Inferior parietal cortex (tissue), 1 donor: ENCODE measurements around the gene IKZF1.

Source experiments
- DNase-seq: peaks from one replicate; pipeline ENCODE4 v3.0.0-alpha.2; 2016; ENCODE audit errors: extremely low spot score

Gene IKZF1

DNA sequence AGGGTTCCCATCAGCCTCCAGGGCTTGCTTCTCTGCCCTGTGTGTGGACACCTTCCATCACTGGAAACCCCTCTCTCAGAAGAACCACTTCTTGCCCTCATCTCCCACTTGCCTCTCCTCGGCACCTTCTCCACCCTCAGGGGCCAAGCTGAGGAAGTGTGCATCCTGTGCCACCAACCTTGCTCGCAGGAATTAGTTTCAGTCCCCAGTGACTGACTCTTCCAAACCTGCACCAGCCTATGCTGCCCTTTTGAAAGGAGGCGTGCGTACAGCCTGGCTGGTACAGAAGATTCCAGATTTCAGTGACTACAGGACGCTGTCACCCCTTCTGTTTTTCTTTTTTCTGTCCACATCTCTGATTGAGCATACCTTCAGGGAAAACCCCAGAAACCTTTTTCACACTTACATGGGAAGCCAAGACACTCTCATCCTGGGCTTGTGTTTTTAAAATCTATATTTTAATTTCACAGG lies 67.1 kb downstream of the IKZF1 start:
- DNase-seq = no peak

- no peak for DNase-seq
These were observed 68.4 kb downstream of the IKZF1 start for GRCh38 chr7:50372923-50373322.

- no peak for DNase-seq
These were observed 71.7 kb downstream of the IKZF1 start for GRCh38 chr7:50376056-50376820.

- DNase-seq = no peak
These were observed 72.8 kb downstream of the IKZF1 start for GRCh38 chr7:50377356-50377755.

DNA sequence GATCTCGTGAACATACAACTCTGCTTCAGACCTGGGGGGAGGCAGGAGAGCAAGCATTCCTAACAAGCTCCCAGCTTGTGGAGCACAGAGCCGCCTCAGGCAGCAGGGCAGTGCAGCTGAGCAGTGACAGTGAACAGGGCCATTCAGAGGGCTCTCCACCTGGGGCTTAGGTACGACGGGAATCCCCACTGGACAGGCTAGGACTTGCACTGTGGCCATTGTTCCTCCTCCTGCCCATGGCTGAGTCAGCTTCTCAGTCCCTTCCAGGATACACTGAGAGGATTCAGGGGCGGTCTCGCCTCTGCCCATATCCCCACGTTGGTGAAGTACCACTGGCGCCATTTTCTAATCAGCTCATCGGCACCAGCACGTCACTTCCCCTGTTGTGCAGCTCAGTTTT lies 74.6 kb downstream of the IKZF1 start:
- DNase-seq = no peak

DNA sequence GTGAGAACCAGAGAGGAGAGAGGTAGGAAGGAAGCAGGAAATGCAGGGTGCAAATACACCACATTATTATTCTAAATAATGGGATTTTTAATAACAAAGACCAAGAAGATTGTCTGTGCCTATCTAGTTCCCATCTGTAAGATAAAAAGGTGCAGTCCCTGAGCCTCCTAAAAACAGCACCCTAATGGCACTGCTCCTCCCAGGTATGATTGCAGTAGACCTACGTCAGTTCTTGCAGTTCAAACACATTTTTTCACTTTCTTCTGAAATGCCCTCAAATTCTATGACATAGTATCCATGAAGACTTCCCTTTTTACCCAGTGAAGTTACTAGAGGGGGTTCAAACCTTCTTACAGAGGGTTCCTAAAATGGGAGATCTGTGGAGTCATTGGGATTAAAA lies 75.0 kb downstream of the IKZF1 start:
- no peak for DNase-seq

DNA sequence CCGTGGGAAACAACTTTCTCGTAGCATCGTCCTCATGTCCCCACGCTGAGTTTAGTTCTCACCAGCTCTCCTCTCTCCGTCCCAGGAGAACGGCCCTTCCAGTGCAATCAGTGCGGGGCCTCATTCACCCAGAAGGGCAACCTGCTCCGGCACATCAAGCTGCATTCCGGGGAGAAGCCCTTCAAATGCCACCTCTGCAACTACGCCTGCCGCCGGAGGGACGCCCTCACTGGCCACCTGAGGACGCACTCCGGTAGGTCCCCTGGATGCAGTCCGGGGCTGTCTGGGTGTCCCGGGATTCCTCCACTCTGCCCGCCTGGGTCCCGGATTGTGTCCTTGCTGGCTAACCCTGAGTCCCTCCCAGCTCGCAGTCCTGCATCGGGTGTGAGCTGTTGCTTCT lies 77.9 kb downstream of the IKZF1 start:
- DNase-seq = no peak

DNA sequence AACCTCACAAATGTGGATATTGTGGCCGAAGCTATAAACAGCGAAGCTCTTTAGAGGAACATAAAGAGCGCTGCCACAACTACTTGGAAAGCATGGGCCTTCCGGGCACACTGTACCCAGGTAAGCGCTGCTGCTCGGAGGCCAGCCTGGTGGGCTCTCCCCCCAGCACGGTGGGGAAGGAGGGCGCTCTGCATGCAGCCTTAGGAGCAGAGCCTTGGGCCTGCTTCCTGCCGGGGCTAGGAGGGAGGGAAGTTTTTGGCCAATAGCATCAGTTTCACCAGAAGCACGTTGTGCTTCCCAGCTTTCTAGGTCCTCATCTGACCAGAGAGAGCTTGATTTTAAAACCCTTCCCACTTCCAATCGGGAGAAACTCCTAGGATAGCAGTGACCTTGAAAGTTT lies 82.8 kb downstream of the IKZF1 start:
- DNase-seq = no peak

DNA sequence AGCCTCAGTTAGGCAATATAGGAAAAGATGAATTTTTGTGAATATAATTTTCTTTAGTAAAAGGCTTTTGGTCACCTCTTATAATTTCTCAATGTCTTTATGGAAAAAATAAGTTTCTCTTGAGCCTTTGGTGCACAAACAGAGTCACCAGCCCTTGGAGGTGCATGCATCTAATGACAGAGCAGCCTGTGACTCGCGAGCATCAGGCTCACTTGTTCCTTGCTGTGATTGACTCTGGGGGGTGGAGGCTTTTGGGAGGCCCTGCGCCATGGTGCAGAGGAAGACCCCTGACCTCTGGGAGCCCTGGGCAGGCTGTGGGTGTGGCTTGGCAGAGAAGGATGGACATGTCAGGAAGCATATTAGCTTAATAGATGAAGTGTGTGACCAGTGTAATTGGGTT lies 85.4 kb downstream of the IKZF1 start:
- no peak for DNase-seq

DNA sequence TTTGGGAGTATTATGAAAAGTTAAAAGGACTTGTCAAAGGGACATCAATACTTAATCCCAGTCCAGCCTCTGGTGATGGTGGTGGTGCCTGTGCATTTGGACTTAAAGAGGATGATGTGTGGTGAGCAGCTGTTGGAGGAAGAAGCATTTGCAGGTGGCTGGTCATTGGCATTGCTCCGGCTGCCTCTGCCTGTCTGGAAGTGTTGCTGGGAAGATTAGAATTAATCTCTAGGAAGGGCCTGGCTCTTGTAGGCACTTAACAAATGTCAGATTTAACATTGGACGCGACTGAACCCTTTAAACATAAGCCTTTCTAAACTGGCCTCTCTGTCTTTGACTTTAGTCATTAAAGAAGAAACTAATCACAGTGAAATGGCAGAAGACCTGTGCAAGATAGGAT lies 86.9 kb downstream of the IKZF1 start:
- no peak for DNase-seq

DNA sequence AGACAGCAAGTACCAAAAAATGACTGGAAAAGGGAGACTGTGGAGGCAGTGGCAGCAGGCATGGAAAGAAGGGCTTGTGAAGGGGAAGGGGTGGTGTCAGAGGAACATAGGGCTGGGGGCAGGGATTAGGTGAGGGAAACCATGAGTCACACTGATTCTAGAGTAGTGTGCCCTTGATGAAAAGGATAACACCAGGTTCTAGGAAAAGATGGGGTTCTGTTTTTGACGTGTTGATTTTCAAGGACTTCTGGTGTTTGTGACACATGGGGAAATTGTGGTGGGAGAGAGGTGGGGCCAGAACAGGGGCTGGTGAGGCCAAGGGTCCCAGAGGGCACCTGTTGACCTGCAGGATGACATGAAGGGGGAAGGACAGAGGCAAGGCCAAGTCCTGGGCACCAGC lies 88.6 kb downstream of the IKZF1 start:
- DNase-seq = no peak

GRCh38 chr7:50393547-50394252 lies 89.2 kb downstream of the IKZF1 start:
- no peak for DNase-seq

DNA sequence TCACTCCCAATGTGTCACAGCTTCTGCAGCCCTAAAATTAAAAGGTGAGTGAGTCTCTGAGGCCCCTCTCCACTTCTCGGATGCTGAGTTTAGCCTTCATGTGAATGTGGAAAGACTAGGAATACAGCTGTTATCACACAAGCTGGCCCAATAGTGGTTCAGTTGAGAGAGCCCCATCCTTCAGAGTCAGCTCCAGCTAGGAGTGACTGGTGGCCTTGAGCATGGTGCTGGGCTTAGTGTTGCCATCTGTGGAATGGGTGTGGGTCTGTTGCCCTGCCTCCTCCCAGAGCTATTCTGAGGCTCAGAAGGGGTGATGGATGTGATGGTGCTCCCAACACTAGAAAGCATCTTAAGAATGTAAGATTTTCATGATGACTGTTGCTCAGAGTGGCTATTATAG lies 89.8 kb downstream of the IKZF1 start:
- no peak for DNase-seq

GRCh38 chr7:50396856-50397255 lies 92.3 kb downstream of the IKZF1 start:
- no peak for DNase-seq

- no peak for DNase-seq
These were observed 92.9 kb downstream of the IKZF1 start for GRCh38 chr7:50397320-50397970.

- no peak for DNase-seq
These were observed 93.4 kb downstream of the IKZF1 start for GRCh38 chr7:50397971-50398324.

DNA sequence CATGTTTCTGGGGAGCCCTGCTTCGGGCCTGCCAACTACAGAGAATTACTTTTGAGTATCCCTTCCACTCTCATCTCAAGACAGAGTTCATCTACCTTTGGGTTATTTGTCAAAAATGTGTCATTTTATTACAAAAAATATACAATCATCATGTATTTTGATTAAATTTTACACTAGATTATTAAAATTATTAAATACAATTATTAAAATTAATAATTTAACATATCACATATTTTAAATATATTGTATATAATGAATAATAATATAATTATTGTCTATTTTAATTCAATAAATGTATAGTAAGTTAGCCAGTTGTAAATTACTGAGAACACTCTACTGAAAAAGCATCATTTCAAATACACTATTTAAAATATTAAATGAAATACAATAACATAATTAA lies 94.7 kb downstream of the IKZF1 start:
- DNase-seq = no peak

GRCh38 chr7:50399635-50400034 lies 95.1 kb downstream of the IKZF1 start:
- no peak for DNase-seq

DNA sequence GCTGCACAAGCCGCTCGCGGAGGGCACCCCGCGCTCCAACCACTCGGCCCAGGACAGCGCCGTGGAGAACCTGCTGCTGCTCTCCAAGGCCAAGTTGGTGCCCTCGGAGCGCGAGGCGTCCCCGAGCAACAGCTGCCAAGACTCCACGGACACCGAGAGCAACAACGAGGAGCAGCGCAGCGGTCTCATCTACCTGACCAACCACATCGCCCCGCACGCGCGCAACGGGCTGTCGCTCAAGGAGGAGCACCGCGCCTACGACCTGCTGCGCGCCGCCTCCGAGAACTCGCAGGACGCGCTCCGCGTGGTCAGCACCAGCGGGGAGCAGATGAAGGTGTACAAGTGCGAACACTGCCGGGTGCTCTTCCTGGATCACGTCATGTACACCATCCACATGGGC lies 95.6 kb downstream of the IKZF1 start:
- no peak for DNase-seq

- DNase-seq = no peak
These were observed 99.9 kb downstream of the IKZF1 start for GRCh38 chr7:50404392-50404791.

- no peak for DNase-seq
These were observed 100.7 kb downstream of the IKZF1 start for GRCh38 chr7:50405221-50405620.

DNA sequence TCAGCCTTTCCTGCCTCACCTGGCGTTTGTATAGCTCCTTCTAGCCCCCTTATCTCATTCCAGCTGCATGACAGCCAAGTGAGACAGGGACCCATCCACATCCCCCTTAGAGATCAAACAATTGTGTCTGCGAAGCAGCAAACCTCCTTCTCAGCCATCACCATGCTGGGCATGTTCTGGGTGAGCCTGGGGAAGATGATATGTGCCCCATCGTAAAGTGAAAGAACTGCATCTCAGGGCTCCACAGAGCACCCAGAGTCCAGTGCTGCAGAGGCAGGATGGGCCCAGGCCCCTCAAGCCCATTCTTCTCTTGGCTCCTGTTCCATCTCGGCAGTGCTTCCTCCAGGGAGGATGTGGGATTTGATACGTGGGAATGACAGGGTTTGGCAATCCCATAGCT lies 102.4 kb downstream of the IKZF1 start:
- no peak for DNase-seq
